CD4-positive, alpha-beta T cell treated with Interleukin-4 for 1 hour (primary cell): ENCODE results near the gene EBLN2.
A peak's percentile ranks its signal among the peaks of the same experiment; 100 is the strongest.

Experiments
- DNase-seq, 2 donors: peaks; one replicate each; pipeline ENCODE4 v3.0.0-alpha.2; 2020 to 2022

EBLN2 gene

DNA sequence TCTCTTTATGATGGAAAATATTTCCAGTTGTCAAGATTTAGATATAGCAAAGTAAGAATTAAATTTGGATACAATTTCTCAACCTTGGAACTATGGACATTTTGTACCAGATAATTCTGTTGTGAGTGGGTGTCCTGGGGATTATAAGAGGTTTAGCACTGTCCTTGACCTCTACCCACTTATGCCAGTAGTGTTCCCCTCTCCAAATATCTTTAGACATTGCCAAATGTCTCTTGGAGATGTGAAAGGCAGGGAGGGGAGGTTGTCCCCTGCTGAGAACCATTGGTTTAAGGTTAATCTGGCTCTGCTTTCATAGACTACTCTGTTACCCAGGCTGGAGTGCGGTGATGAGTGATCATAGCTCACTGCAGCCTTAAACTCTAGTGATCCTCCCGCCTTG lies at the start of gene EBLN2:
Gene EBLN2 (plus strand): TSS at position 244 of the 400 bp plus-strand sequence. CDS start 423 bp downstream, outside the sequence.
- no peak for DNase-seq

- DNase-seq: no peak
These were observed 43.2 kb upstream of the EBLN2 start for GRCh38 chr3:73018298-73018697.

DNA sequence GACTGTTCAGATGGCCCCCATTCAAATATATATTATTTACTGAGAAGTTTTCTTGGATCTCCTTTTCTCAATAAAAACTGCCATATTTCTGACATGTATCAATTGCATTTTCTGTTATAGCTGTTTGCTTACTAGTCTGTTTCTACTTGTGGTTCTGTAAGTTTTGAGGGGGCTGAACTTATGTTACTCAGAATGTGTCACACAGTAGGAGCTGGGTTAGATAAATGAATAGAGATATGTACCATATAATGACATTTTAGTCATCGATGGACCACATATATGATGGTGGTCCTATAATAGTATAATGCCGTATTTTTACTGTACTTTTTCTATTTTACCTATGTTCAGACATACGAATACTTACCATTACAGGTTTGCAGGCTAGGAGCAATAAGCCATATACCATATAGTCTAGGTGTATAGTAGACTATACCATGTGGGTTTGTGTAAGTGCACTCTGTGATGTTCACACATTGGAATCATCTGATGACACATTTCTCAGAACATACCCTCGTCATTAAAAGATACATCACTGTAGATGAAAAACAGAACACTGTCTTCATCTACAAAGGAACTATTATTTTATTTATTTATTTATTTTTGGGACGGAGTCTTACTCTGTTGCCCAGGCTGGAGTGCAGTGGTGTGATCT lies 42.5 kb upstream of the EBLN2 start:
- DNase-seq: no peak

- DNase-seq: no peak
These were observed 40.1 kb upstream of the EBLN2 start for GRCh38 chr3:73021301-73021835.

- no peak for DNase-seq
These were observed 36.6 kb upstream of the EBLN2 start for GRCh38 chr3:73024836-73025235.

DNA sequence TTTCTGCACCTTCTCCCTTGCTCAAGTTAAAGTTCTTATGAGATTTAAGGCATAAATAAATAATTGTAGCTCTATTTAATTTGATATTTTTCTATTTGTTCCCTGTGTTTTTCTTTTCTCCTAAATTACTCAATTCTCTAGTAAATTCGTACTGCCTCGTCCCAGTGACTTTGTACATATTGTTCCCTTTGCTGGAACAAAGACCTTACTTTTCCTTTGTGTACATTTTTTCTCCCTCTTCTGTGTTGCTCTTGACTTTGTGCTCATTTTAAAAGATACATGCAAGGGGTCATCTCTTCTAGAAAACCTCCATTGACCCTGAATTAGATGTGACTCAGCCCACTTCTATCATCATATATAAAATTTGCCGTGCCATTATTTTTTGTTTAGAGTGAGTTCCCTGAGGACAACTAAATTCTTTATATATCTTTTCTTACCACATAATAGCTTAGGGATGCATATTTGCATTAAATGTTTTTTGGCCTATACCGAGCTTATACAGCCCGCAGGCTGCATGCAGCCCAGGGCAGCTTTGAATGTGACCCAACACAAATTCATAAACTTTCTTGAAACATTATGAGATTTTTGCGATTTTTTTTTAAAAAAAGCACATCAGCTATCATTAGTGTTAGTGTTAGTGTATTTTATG lies 35.2 kb upstream of the EBLN2 start:
- DNase-seq: no peak

DNA sequence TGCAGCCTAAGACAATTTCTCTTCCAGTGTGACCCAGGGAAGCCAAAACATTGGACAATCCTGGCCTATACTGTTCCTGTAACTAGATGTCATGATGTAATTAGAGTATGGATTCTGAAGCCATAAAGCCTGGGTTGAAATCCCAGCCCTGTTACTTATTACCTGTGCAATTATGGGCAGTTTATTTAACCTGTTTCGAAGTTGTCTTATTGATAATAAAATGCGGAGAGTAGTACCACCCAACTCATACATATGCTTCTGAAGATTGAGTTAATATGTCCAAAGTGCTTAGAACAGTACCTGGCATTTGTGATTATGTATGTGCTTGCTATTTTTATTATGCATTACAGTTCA lies 34.7 kb upstream of the EBLN2 start:
- no peak for DNase-seq

GRCh38 chr3:73028803-73029202 lies 32.7 kb upstream of the EBLN2 start:
- no peak for DNase-seq

DNA sequence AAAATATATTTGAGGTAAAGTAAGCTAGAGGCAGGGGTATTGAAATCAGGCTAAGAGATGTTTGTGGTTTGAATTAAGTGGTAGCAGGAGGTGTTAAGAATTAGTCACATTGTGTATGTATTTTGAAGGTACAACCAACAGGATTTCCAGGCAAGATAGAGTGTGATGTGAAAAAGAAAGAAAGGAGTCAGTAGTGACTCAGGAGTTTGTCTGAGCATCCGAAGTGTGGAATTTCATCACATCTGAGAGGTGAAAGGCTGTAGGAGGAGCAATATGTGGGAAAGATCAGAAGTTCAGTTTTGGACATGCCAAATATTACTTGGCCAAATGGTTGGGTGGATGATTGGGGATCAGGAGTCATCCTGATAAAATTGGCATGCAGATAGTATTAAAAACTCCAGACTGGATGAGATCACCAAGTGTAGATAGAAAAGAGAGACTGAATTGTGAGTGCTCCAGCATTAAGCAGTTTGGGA lies 32.1 kb upstream of the EBLN2 start:
- peak in 1 of 2 donors; percentile 30 for DNase-seq

GRCh38 chr3:73030073-73030597 lies 31.3 kb upstream of the EBLN2 start:
- DNase-seq: no peak

- no peak for DNase-seq
These were observed 29.8 kb upstream of the EBLN2 start for GRCh38 chr3:73031573-73032103.

DNA sequence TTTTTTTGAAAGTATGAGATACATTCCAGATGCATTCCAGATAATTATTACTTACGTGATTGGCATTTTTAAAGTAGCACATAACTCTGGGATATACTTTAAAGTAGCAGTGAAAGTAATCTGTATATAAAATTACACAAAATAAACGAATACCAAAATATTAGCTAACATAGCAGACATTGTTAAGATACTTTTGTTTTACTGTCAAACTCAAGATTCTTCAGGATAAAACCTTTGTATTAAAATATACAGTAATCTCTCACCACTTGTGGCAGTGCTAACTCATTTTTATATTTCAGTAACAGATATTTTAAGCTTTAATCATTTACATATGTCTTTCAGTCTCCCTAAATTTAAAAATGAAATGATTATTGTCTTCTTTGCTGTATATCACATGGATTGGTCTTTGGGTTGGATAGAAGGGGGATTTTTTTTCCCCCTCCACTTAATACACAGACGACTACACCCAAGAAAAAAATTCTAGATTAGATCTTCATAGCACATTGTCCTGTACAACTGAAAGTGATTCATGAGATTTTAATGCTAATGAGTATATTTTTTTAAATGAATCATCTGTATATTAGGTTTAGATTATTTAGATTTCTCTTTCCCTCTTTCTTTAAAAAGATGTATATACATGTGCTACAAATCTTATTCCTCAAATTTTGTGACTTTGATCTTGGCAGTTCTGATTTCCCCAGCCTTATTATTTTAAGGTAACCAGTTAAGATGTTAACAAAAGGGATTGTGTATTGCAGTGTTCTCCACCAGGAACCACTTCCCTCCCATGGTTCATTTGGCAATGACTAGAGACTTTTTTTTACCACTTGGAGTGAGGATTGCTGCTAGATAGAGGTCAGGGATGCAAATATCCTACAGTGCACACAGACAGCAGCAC lies 24.5 kb upstream of the EBLN2 start:
- no peak for DNase-seq

- no peak for DNase-seq
These were observed 19.9 kb upstream of the EBLN2 start for GRCh38 chr3:73041537-73041936.

- DNase-seq: no peak
These were observed 18.0 kb upstream of the EBLN2 start for GRCh38 chr3:73043414-73043813.

DNA sequence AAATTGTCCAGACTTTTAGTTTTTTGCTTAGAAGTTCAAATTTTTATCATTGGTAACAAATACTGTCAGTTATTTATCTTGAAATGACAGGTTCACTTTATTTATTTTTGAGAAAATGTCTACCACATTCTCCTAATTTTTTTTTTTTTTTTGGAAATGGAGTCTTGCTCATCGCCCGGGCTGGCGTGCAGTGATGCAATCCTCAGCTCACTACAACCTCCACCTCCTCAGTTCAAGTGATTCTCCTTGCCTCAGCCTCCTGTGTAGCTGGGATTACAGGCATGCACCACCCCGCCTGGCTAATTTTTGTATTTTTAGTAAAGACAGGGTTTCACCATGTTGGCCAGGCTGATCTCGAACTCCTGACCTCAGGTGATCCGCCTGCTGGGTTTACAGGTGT lies 16.1 kb upstream of the EBLN2 start:
- no peak for DNase-seq

GRCh38 chr3:73046195-73046594 lies 15.3 kb upstream of the EBLN2 start:
- no peak for DNase-seq

- no peak for DNase-seq
These were observed 12.1 kb upstream of the EBLN2 start for GRCh38 chr3:73049319-73049718.

DNA sequence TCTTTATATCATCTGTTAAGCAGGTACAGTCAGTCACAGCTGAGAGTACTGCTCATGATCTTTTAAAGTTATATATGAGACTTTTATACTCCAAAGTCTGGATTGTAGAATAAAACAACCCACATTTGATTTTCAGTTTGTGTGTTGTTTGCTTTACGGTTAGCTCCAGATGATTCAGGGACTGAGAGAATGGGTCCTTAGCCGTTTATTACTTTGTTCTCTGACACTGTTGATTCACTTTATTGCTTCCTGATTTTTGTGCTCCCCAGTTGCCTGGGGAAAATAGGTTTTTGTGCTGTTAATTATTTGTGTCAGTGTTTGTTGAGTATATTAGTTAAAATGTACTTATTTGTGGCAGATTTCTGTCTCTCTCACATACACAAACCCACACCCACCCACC lies 8.6 kb upstream of the EBLN2 start:
- no peak for DNase-seq

GRCh38 chr3:73055583-73055982 lies 5.9 kb upstream of the EBLN2 start:
- no peak for DNase-seq

DNA sequence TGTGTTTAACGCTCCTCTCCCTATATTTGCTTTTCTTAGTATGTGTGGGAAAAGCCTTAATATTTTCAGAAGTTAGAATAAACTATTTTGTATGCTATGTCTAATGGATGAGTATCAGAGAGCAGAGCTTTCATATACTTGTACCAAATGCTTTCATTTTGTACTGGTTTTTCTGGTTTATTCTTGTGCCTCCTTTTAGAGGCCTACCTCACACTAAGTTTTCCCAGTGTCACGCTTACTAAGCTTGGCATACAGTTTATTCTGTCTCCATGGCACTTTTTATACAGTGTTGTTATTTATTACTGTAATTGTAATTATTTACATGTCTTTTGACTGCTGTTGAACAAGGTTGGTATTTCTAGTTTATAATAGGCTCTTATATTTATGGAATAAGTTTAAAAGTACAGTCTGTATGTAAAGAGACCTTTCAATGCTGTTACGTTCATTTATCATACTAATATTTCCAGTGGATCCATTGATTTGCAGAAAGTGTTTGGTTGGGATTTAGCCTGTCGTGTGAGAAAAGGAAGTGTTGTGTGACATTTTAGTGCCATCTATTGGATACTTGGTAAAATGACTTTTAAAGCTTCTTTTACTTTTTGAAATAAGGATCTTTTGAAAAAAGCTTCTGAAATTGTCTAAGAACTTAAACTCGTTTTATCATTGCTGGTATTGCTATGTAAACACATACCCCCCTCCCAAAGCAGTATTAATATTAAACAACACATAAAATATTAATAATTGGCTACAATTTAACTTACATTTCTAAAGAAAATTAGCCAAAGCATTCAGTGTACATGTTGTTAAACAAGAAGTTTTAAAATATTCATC lies 5.2 kb upstream of the EBLN2 start:
- DNase-seq: peak in 1 of 2 donors; percentile 48

- no peak for DNase-seq
These were observed 4.7 kb upstream of the EBLN2 start for GRCh38 chr3:73056845-73057150.

- DNase-seq: no peak
These were observed 1.1 kb upstream of the EBLN2 start for GRCh38 chr3:73060302-73060723.
